HG03469 (cell line): ENCODE data around the gene PGRMC2.
A peak's percentile ranks its signal among the peaks of the same experiment; 100 is the strongest.

Experiments used
- ATAC-seq: cut with Tn5 transposase; IDR thresholded peaks from one replicate; pipeline ENCODE4 v1.9.1; 2021; ENCODE audit warnings: mild to moderate bottlenecking, moderate library complexity, moderate number of reproducible peaks; ENCODE audit not compliant: unreplicated experiment

PGRMC2 gene

GRCh38 chr4:128299848-128300247 is 12.2 kb upstream of the PGRMC2 start:
- no peak for ATAC-seq

DNA sequence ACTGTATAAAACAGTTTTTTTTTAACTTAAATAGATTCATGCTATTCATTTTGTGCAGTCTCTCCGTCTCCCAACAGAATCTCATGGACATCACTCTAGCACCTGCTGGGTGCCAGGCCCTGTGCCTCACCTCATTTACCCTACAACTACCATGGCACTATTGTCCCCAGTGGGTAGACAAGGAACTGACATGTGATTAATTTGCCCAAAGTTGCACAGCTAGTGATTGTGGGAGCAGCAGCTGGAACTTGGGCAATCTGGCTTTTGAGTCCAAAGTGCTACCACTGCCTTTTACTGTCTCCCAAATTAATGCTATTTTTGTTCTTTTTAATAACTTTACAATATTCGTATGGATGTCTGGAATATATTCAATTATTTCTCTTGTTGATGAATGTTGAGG is 11.2 kb upstream of the PGRMC2 start:
- peak; percentile 63 for ATAC-seq

DNA sequence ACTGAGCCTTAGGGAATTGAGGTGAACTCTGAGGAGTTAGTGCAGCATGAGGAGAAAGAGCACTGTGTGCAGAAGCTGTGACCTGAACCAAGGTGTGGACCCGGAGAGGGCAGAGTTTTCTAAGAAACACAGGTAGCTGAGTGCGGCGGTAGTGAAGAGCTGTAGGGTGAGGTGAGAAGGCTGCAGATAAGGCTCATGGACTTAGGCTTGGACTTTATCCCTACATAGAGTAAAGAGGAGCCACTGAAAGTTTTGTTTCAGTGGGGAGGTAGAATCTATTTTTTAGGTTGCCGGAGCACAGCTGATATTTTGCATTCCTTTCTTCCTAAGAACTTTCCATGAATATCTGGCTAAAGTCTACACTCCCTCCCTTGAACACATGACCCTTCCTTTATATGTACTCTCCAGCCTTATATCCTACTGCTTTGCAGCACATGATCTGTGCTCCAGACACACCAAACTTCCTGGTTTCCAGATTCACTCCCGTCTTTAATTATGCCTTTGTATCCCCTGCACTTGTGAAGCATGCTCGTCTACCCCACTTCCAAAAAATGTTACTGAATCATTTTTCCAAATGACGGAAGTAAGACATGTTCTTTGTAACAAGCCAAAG is 10.6 kb upstream of the PGRMC2 start:
- no peak for ATAC-seq

- ATAC-seq = no peak
Observed at GRCh38 chr4:128295255-128295654, 7.6 kb upstream of the PGRMC2 start.

DNA sequence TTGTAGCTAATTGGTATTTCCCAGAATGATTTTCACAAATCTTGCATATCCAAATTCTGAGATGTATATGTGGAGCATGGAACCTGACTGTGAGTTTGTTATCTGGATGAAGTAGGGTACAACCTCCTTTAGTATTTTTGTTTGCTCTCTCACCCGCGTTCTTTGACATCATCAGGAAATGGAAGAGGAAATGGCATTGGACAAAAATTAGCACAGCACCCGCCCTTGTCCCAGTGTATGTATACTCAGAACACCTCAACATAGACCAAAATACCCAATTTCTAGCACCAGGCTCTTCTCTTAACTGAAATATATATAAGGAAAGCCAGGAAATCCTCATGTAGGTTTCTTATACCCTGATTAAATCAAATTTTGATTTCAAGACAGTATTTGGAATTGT is 6.9 kb upstream of the PGRMC2 start:
- no peak for ATAC-seq

- no peak for ATAC-seq
Observed at GRCh38 chr4:128292349-128292748, 4.7 kb upstream of the PGRMC2 start.

DNA sequence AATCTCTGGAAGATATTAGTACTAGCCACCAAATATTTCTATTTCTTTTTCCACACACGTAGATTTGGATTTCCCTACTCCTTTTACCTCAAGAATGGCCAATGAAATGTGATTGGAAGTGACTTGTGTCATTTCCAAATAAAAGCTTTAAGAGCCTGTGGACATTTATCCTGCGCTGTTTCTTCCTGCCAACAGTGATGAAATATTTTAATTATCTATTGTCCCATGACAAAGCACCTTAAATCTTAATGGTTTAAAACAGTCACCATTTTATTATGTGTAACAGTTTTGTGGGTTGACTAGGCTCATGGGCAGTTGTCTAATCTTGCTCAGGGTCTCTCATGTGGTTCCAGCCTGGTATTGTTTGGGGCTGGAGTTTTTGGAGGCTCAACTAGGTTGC is 3.5 kb upstream of the PGRMC2 start:
- ATAC-seq = no peak

DNA sequence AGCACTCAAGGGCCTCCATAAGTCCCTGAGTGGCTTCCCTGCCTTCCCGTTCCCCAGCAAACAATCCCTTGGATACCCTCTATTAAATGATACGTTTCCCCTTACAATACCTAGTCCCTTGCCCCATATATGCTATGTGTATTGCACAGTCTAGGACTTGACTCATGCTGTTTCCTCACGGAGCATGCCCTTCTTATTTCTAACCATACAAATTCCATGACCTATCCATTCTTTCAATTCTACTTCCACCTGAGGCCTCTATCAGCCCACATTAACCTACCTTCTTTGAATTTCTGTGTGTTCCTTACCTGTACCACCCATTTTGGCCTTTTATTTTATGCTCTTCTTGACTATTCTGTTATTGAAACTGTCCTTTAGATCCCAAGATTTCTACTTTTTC is 2.9 kb upstream of the PGRMC2 start:
- ATAC-seq = no peak

- no peak for ATAC-seq
Observed at GRCh38 chr4:128289523-128290158, 2.0 kb upstream of the PGRMC2 start.

DNA sequence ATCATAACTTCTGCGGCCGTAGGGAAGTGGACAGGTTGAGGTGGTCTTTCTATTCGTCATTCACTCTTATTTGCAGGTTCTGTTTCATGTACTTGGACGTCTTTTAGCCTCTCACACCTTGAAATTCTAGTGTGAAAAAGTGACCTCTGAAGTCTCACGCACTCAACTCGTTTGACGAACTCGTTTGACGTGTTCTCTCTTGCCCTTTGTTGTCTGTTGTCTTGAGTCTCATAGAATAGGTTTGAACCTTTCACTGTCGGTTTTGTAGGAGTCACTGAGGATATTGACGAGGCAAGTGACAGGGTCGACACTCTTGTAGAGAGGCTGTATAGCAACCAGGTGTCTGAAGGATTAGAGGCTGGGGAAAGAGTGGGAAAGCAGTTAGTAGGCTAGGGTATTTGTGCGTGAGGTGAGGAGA is 1.1 kb upstream of the PGRMC2 start:
- no peak for ATAC-seq

DNA sequence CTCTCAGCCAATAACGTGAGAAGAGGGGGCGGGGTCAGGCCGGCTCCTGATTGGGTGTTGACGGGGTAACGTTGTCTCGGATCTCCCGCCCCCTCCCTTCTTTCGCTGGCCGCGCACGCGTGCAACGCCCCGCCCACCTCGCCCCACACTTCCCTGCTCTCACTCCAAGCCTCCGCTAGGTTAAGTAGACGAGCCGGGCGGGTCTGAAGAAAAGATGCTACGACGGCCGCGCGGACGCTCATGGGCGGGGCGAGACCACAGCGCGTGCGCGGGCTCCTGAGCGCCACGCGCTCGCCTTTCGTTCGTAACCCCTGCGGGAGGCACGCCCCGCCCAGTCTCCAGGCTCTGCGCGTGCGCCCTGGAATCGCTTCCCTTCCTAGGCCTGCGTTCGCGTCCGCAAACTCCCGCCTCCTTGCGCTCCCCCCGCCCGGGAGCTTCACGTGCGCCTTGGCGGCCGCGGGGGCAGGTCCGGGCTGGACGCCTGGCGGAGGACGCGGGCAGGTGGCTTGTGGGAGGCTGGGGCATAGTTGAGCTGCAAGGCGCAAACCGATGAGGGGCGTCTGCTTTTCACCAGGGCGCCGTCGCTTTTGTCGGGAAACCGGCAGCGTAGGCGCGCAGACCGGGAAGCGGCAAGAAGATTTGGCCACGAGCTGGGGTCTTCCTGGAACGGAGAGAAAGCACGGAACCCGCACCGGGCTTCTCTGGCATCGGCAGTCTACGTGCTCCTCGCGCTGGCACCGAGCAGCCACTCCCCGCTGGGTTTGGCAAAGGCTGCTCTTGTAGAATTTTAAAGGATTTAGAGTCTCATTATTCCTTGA is 467 bp upstream of the PGRMC2 start:
- ATAC-seq = peak; percentile 85

DNA sequence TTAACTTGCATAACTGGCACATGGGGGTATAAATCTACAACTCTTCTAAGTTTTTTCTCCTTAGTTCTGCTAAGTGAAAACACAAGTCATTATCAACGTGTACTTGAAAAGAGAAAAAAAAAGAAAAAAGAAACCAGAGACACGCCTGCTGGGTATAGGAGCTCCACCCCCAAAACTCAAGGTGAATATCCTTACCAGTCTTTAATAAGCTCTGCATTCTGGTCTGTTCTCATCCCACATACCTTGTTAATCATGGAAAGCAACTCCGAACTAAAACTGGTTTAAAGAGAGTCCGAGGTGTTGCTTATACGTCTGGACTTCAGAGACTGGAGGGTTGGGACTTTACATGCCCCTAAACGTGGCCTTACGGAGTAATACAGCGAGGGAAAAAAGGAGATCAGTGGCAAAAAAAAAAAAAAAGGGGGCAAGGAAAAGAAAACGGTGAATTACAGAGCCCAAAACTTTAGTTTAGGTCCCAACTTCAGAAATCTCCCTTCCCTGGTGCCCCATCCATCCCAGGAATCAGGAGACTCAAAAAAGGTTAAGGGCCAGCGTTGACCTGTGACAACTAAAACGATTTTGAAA is 1.0 kb downstream of the PGRMC2 start:
- peak; percentile 20 for ATAC-seq

- ATAC-seq = no peak
Observed at GRCh38 chr4:128285085-128285997, 2.3 kb downstream of the PGRMC2 start.

DNA sequence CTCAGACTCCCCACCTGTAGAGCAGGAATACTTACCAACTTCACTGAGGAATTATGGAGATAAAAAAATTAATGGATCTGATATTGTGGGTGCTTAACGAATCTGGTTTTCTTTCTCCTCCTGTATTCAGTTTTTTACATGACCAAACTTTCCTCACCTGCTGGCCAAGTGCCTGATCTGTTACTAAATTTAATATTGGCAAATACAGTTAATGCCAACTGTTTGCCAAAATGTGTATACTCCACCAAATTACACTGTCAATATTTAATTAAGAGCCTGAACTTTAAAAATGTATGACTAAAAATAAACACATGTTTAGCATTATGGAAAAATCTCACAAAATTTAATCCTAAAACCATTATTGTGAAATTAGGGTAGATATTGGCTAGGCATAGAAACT is 3.3 kb downstream of the PGRMC2 start:
- no peak for ATAC-seq

GRCh38 chr4:128283071-128283470 is 4.5 kb downstream of the PGRMC2 start:
- no peak for ATAC-seq

DNA sequence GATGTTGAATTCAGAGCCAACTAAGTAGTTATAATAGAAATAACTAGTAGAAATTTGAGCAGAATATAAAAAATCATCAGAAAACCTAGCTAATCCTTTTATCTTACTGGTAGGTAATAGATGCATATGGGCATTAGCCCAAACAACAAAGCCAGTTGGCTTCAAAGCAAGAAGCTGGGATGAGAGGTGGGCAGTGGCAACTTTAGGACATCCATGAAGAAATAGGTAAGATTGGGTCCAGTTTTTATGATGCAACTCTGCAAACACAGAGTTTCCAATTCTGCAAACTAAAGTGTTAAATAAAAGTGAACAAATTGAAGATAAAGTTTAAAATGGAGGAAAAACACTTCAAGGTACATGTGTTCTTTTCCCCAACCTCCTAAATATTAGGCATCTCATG is 5.1 kb downstream of the PGRMC2 start:
- ATAC-seq = no peak

GRCh38 chr4:128281354-128281753 is 6.3 kb downstream of the PGRMC2 start:
- no peak for ATAC-seq

DNA sequence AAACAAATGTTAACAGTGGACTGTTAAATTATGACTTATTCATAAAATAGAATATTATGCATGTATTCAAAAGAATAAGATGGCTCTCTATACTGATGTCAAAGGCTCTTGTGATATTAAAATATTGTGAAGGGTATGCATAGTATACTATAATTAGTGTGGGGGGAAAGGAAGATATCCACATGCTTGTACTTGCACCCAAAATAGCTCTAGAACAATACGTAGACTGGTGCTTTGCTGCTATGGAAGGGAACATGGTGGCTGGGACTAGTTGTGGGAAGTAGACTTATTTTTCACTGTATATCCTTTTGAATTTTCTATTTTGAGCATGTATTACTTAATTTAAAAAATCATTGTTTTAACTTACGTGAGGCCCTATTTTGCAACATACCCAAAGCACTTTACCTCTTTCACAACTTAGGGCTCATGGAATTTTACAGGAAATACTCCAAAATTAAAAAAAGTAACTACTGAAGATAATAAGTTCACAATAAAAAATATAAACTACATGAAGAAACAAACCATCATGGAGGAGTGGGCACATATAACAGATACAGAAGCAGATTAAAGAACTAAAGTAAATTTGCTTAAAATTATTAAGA is 7.9 kb downstream of the PGRMC2 start:
- no peak for ATAC-seq

DNA sequence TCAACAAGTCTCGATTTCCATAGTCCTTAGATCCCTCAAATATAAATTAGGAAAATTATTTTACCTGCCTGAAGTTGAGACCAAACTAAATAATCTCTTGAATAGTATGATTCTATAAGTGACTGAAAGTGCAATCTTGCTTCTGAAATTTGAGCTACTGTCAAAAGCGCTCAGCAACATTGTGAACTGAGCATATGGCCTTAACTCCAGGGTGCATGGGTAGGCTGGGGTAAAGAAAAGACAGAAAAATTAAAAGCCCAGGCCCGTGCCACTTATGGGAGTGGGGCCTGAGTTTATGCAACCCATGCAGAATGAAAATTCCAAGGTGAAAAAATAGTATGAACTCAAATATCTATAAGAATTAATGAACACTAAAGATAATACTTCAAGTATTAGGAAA is 9.8 kb downstream of the PGRMC2 start:
- ATAC-seq = no peak

GRCh38 chr4:128275346-128275745 is 12.3 kb downstream of the PGRMC2 start:
- no peak for ATAC-seq
